NCI-H2029 (cell line): ENCODE data around the gene TMEM266.

Source experiments
- DNase-seq: peaks from one replicate; lab custom pipeline; 2025; lab: John Stamatoyannopoulos, UW

Gene TMEM266

GRCh38 chr15:76162784-76163456 lies 103.1 kb downstream of the TMEM266 start:
- DNase-seq = no peak

- no peak for DNase-seq
Measured at GRCh38 chr15:76163457-76164295, 103.9 kb downstream of the TMEM266 start.

GRCh38 chr15:76164602-76165001 lies 104.8 kb downstream of the TMEM266 start:
- DNase-seq = no peak

- no peak for DNase-seq
Measured at GRCh38 chr15:76165951-76166350, 106.2 kb downstream of the TMEM266 start.

- no peak for DNase-seq
Measured at GRCh38 chr15:76168237-76168984, 108.6 kb downstream of the TMEM266 start.

GRCh38 chr15:76169018-76169417 lies 109.2 kb downstream of the TMEM266 start:
- DNase-seq = no peak

GRCh38 chr15:76169911-76170800 lies 110.4 kb downstream of the TMEM266 start:
- no peak for DNase-seq

- DNase-seq = no peak
Measured at GRCh38 chr15:76172782-76173181, 113.0 kb downstream of the TMEM266 start.

GRCh38 chr15:76173317-76173834 lies 113.6 kb downstream of the TMEM266 start:
- no peak for DNase-seq

GRCh38 chr15:76174654-76175053 lies 114.9 kb downstream of the TMEM266 start:
- no peak for DNase-seq

- no peak for DNase-seq
Measured at GRCh38 chr15:76175442-76175841, 115.7 kb downstream of the TMEM266 start.

- no peak for DNase-seq
Measured at GRCh38 chr15:76176059-76176458, 116.3 kb downstream of the TMEM266 start.

GRCh38 chr15:76176487-76177085 lies 116.8 kb downstream of the TMEM266 start:
- DNase-seq = no peak

- no peak for DNase-seq
Measured at GRCh38 chr15:76177491-76178040, 117.8 kb downstream of the TMEM266 start.

GRCh38 chr15:76178296-76179000 lies 118.7 kb downstream of the TMEM266 start:
- no peak for DNase-seq

GRCh38 chr15:76179023-76179422 lies 119.2 kb downstream of the TMEM266 start:
- no peak for DNase-seq

- no peak for DNase-seq
Measured at GRCh38 chr15:76180321-76180720, 120.5 kb downstream of the TMEM266 start.

GRCh38 chr15:76181705-76182107 lies 121.9 kb downstream of the TMEM266 start:
- DNase-seq = no peak

GRCh38 chr15:76183930-76184649 lies 124.3 kb downstream of the TMEM266 start:
- no peak for DNase-seq
